GM12878 (cell line): Measurements from ENCODE around the gene CLEC16A. TPM values are rescaled to one million over a fixed set of nuclear protein-coding genes. Genes with fewer than 3 reads are reported as not detected.

Experiments
- BACH1 ChIP-seq: fragments of 450-650 bp; IDR thresholded peaks from 2 replicates; pipeline ENCODE4 v1.6.1; 2017; ENCODE audit warnings: mild to moderate bottlenecking, borderline replicate concordance
- BMI1 ChIP-seq: fragments of 450-650 bp; IDR thresholded peaks from 2 replicates; pipeline ENCODE4 v1.6.1; 2016; ENCODE audit warnings: mild to moderate bottlenecking, moderate library complexity, borderline replicate concordance
- IKZF2 ChIP-seq, 2 experiments: fragments of 450-650 bp; IDR thresholded peaks; 2 replicates each; pipeline ENCODE4 v1.6.1; 2017; ENCODE audit warnings: mild to moderate bottlenecking in 2 of 2, moderate library complexity in 2 of 2
- NFYB ChIP-seq: IDR thresholded peaks from 2 replicates; pipeline ENCODE4 v1.6.1; 2011; ENCODE audit warnings: low read depth, mild to moderate bottlenecking, low read length, improper control_type of control experiment, moderate library complexity; ENCODE audit not compliant: insufficient read depth
- PAX5 ChIP-seq: IDR thresholded peaks from 2 replicates; pipeline ENCODE4 v1.6.1; 2011; ENCODE audit warnings: low read depth, low read length, borderline replicate concordance
- POLR2AphosphoS5 ChIP-seq: IDR thresholded peaks from 2 replicates; pipeline ENCODE4 v1.6.1; 2011; ENCODE audit warnings: mild to moderate bottlenecking, low read length, inconsistent platforms
- TARDBP ChIP-seq: IDR thresholded peaks from 2 replicates; pipeline ENCODE4 v1.6.1; 2016; ENCODE audit warnings: borderline replicate concordance
- YBX1 ChIP-seq: fragments of 450-650 bp; IDR thresholded peaks from 2 replicates; pipeline ENCODE4 v1.6.1; 2016; ENCODE audit warnings: antibody characterized with exemption
- ZNF207 ChIP-seq: fragments of 450-650 bp; IDR thresholded peaks from 2 replicates; pipeline ENCODE4 v1.6.1; 2014; ENCODE audit warnings: antibody characterized with exemption, mild to moderate bottlenecking, borderline replicate concordance
- polyA plus RNA-seq, 11 experiments: library from polyadenylated mRNA; depleted of rRNA in 4 of 11; unstranded in 6 of 11; stranded (reverse) in 5 of 11; fragments of >200 nt; fragmentation: Nextera tagmentation in 4 of 11; fragmentation: Illumina TruSeq in 1 of 11; extraction: Ambion mirVana in 4 of 11; extraction: Trizol in 1 of 11; gene quantifications; 1 replicate in 1 of 11; 2 replicates in 10 of 11; pipeline versions ENCODE4 v1.2.1 to v1.2.3, GENCODE V29; 2011 to 2016; ENCODE audit warnings: inconsistent platforms in 2 of 11, missing spikeins in 2 of 11, low read depth in 1 of 11
- total RNA-seq, 4 experiments: library from RNA; depleted of rRNA in 3 of 4; stranded (reverse); fragments of >200 nt in 3 of 4; fragmentation: Illumina TruSeq in 1 of 4; extraction: Trizol in 1 of 4; gene quantifications; 2 replicates each; pipeline versions ENCODE4 v1.2.1 to v1.2.3, GENCODE V29; 2013 to 2021
- TF ChIP-seq, protein P1 (sequence below): fragments of 450-650 bp; formaldehyde crosslinking; IDR thresholded peaks from 2 replicates; pipeline ENCODE4 v1.4.0; 2022; ENCODE audit warnings: mild to moderate bottlenecking, moderate library complexity
- TF ChIP-seq, protein P2 (sequence below): fragments of 450-650 bp; IDR thresholded peaks from 2 replicates; pipeline ENCODE4 v1.6.1; 2018; ENCODE audit warnings: borderline replicate concordance, mild to moderate bottlenecking; ENCODE audit not compliant: partially characterized antibody
- TF ChIP-seq, protein P3 (sequence below): fragments of 450-650 bp; IDR thresholded peaks from 2 replicates; pipeline ENCODE4 v1.6.1; 2016; ENCODE audit warnings: mild to moderate bottlenecking

The CLEC16A gene
- total and polyA plus RNA-seq, 10 of the 15 experiments (the other 5 are each of a cell fraction or from before 2014, with no cell fraction given) = 1.5 to 28.8 (median 19.2) TPM

DNA sequence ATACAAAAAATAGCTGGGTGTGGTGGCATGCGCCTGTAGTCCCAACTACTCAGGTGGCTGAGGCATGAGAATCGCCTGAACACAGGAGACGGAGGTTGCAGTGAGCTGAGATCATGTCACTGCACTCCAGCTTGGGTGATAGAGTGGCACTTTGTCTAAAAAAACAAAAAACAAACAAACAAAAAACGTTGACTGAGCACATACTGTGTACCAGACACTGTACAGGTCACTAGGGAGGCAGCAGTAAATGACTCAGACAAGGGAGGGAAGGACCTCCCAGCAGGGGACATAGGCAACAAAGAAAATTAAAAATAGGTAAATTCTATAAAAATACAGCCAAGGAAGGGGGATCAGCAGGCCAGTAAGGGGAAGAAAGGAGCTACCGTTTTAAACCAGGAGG lies 247.3 kb downstream of the CLEC16A start (continued):
- TF ChIP-seq ZNF207 (no peak), BACH1 (no peak), NFYB (no peak), YBX1 (no peak), PAX5 (no peak), POLR2AphosphoS5 (no peak), TARDBP (no peak), BMI1 (no peak), IKZF2 (IDR thresholded peaks at IDR 0.05) (no peak)
- TF ChIP-seq, protein P1, sequence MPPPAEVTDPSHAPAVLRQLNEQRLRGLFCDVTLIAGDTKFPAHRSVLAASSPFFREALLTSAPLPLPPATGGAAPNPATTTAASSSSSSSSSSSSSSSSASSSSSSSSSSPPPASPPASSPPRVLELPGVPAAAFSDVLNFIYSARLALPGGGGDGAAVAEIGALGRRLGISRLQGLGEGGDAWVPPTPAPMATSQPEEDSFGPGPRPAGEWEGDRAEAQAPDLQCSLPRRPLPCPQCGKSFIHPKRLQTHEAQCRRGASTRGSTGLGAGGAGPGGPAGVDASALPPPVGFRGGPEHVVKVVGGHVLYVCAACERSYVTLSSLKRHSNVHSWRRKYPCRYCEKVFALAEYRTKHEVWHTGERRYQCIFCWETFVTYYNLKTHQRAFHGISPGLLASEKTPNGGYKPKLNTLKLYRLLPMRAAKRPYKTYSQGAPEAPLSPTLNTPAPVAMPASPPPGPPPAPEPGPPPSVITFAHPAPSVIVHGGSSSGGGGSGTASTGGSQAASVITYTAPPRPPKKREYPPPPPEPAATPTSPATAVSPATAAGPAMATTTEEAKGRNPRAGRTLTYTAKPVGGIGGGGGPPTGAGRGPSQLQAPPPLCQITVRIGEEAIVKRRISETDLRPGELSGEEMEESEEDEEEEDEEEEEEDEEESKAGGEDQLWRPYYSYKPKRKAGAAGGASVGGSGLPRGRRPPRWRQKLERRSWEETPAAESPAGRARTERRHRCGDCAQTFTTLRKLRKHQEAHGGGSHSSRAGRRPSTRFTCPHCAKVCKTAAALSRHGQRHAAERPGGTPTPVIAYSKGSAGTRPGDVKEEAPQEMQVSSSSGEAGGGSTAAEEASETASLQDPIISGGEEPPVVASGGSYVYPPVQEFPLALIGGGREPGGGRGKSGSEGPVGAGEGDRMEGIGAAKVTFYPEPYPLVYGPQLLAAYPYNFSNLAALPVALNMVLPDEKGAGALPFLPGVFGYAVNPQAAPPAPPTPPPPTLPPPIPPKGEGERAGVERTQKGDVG (CRISPR knock-in tag) = no peak
- TF ChIP-seq, protein P2, sequence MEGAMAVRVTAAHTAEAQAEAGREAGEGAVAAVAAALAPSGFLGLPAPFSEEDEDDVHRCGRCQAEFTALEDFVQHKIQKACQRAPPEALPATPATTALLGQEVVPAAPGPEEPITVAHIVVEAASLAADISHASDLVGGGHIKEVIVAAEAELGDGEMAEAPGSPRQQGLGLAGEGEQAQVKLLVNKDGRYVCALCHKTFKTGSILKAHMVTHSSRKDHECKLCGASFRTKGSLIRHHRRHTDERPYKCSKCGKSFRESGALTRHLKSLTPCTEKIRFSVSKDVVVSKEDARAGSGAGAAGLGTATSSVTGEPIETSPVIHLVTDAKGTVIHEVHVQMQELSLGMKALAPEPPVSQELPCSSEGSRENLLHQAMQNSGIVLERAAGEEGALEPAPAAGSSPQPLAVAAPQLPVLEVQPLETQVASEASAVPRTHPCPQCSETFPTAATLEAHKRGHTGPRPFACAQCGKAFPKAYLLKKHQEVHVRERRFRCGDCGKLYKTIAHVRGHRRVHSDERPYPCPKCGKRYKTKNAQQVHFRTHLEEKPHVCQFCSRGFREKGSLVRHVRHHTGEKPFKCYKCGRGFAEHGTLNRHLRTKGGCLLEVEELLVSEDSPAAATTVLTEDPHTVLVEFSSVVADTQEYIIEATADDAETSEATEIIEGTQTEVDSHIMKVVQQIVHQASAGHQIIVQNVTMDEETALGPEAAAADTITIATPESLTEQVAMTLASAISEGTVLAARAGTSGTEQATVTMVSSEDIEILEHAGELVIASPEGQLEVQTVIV = no peak
- TF ChIP-seq, protein P3, sequence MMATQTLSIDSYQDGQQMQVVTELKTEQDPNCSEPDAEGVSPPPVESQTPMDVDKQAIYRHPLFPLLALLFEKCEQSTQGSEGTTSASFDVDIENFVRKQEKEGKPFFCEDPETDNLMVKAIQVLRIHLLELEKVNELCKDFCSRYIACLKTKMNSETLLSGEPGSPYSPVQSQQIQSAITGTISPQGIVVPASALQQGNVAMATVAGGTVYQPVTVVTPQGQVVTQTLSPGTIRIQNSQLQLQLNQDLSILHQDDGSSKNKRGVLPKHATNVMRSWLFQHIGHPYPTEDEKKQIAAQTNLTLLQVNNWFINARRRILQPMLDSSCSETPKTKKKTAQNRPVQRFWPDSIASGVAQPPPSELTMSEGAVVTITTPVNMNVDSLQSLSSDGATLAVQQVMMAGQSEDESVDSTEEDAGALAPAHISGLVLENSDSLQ = no peak
- TF ChIP-seq, all 136 proteins: peak for 0
